A673 (cell line): ENCODE measurements around the gene SPECC1L. TPM values are rescaled to one million over a fixed set of nuclear protein-coding genes. Genes with fewer than 3 reads are reported as not detected.

ENCODE experiments used
- BruUV-seq: library from RNA; stranded (reverse); fragments of 400-500 nt; replicated peaks from 2 replicates; lab custom pipeline; 2021; lab: Mats Ljungman, UMichigan
- CTCF ChIA-PET: fragments of 300-600 bp; sonication (Branson Sonifier 250); formaldehyde crosslinking; loops from one replicate; lab custom pipeline; 2022; ENCODE audit warnings: antibody characterized with exemption; lab: Charles Lee
- POLR2A ChIA-PET: fragments of 300-600 bp; sonication (Branson Sonifier 250); formaldehyde crosslinking; loops from one replicate; lab custom pipeline; 2022; ENCODE audit warnings: antibody characterized with exemption; ENCODE audit not compliant: low non-redundant PET; lab: Charles Lee
- DNase-seq: peaks from one replicate; pipeline ENCODE4 v3.0.0-alpha.2; 2015; ENCODE audit warnings: low spot score
- H3K27ac ChIP-seq: fragments of 200-600 bp; sonication (generic); 2 replicates; pipeline ENCODE4 v1.5.1; 2016; ENCODE audit warnings: mixed run types, low read depth, mild to moderate bottlenecking, mixed read lengths, antibody characterized with exemption, low read length; ENCODE audit not compliant: poor library complexity, severe bottlenecking
- H3K27me3 ChIP-seq: fragments of 200-600 bp; sonication (generic); replicated peaks from 2 replicates; pipeline ENCODE4 v1.6.1; 2017; ENCODE audit warnings: mixed run types, low read depth, mild to moderate bottlenecking, mixed read lengths, antibody characterized with exemption, low read length; ENCODE audit not compliant: insufficient read depth, poor library complexity
- H3K36me3 ChIP-seq: fragments of 200-600 bp; sonication (generic); 2 replicates; pipeline ENCODE4 v1.6.1; 2016; ENCODE audit warnings: mixed run types, mild to moderate bottlenecking, mixed read lengths, antibody characterized with exemption, low read length; ENCODE audit not compliant: insufficient read depth, poor library complexity, severe bottlenecking
- H3K4me1 ChIP-seq: fragments of 200-600 bp; sonication (generic); 2 replicates; pipeline ENCODE4 v1.6.1; 2017; ENCODE audit warnings: mixed run types, mild to moderate bottlenecking, mixed read lengths, antibody characterized with exemption, low read length; ENCODE audit not compliant: insufficient read depth, poor library complexity, severe bottlenecking
- H3K4me3 ChIP-seq: fragments of 200-600 bp; sonication (generic); 2 replicates; pipeline ENCODE4 v1.5.1; 2016; ENCODE audit warnings: low read depth, mixed run types, mild to moderate bottlenecking, mixed read lengths, low read length; ENCODE audit not compliant: poor library complexity, severe bottlenecking
- H3K9me3 ChIP-seq: fragments of 200-600 bp; sonication (generic); 2 replicates; pipeline ENCODE4 v1.6.1; 2016; ENCODE audit warnings: mixed run types, low read depth, mild to moderate bottlenecking, mixed read lengths, antibody characterized with exemption, low read length; ENCODE audit not compliant: poor library complexity, severe bottlenecking
- EZH2 ChIP-seq: fragments of 200-600 bp; sonication (generic); IDR thresholded peaks from 2 replicates; pipeline ENCODE4 v1.6.1; 2017; ENCODE audit warnings: borderline replicate concordance, low read depth, mild to moderate bottlenecking, mixed read lengths, antibody characterized with exemption, low read length; ENCODE audit not compliant: poor library complexity, severe bottlenecking
- intact Hi-C: fragments of 100-400 bp; cut with micrococcal nuclease; formaldehyde crosslinking; loops from one replicate; pipeline ENCODE4 v1.10.0; 2022; ENCODE audit not compliant: unreplicated experiment
- total RNA-seq: library from RNA; stranded (reverse); gene quantifications from 2 replicates; pipeline ENCODE4 v1.2.3, GENCODE V29; 2021
- TF ChIP-seq, protein P1 (sequence below): fragments of 300-800, 200-600 bp; sonication (generic); conservative IDR thresholded peaks from 2 replicates; pipeline ENCODE4 v1.5.1; 2017; ENCODE audit warnings: low read depth, mild to moderate bottlenecking, antibody characterized with exemption, low read length, moderate library complexity, mixed read lengths

Gene SPECC1L
- total RNA-seq, 1 experiment from 2014 or later = 56.7 TPM

DNA sequence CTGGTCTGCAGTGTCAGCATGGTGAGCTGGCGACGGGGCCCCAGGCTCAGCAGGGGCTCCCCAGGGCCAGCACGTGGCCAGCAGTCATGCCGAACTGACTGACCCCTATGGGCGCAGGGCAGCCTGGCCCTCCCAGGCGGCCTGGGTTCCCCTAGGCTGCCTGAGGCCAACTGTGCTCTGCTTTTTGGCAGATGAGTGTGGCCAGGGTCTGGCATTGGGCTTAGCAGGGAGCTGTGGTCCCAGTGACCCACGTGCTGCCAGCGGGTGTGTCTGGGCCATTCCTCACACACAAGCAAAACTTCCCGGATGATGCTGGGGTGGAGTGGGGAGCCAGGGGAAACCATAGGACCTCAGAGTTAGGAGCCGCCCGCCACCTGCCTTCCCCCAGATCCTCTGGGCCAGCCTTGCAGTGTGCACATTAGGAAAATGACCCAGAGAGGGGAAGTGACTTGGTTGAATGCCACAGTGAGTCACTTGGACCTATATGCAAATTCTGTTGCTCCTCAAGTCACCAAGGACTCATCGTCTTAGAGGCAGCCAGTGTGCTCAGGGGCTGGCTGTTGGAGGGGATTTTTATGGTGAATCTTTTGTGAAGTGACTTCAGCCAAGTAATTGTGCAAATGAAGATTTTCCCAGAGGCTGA lies 163.3 kb downstream of the SPECC1L start:
- TF ChIP-seq, protein P1, sequence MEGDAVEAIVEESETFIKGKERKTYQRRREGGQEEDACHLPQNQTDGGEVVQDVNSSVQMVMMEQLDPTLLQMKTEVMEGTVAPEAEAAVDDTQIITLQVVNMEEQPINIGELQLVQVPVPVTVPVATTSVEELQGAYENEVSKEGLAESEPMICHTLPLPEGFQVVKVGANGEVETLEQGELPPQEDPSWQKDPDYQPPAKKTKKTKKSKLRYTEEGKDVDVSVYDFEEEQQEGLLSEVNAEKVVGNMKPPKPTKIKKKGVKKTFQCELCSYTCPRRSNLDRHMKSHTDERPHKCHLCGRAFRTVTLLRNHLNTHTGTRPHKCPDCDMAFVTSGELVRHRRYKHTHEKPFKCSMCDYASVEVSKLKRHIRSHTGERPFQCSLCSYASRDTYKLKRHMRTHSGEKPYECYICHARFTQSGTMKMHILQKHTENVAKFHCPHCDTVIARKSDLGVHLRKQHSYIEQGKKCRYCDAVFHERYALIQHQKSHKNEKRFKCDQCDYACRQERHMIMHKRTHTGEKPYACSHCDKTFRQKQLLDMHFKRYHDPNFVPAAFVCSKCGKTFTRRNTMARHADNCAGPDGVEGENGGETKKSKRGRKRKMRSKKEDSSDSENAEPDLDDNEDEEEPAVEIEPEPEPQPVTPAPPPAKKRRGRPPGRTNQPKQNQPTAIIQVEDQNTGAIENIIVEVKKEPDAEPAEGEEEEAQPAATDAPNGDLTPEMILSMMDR = no peak
- no peak for TF ChIP-seq EZH2
- intact Hi-C loops = no loop called here
- BruUV-seq = no TSS peak
- H3K4me1 ChIP-seq = peaks cover 40% of the 10 kb centered on the region
- H3K27me3 ChIP-seq = no peaks in the 10 kb centered on the region
- H3K27ac ChIP-seq = no peak overlapping the region
- DNase-seq = peak; percentile 62
- no peak overlapping the region for H3K4me3 ChIP-seq
- no peaks in the 10 kb centered on the region for H3K36me3 ChIP-seq
- ChIA-PET CTCF (no interaction called here), POLR2A (no interaction called here)
- H3K9me3 ChIP-seq = no peaks in the 10 kb centered on the region

DNA sequence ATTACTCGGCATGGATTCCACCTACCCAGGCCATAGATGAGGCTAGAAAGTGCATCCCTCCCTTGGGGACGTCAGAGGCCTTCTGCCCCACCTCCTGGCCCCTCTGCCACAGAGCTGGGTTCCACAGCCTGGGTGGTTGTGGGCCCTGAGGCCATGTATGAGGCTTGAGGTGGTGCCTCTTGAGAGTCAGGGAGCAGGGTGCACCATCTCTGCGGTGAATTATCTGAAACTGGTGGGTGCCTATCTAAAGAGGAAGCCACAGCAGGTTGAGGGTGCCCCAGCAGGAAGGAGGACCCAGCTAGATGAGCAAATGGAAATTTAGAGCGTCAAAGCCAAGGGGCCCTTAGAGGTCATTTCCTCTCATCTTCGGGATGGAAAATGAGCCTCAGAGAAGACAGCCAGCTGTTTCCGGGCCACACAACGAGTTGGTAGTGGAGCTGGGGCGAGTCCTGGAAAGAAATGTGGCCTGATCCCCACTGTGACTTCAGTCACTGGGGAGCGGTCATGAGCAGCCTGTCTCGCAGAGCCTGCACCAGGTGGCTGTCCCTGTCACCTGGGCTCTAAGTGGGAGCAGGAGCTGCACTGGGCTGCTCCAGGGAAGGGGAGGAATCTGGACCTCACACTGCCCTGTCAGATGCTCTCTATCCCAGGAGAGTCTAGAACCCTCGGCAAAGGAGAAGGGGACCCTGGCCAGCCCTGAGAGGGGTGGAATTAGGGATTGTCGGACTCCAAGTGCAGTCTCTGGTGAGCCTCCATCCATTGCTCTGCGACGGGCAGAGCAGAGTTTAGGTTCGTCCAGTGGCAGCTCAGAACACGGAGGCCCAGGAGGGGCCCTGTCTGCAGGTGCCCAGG lies 164.1 kb downstream of the SPECC1L start:
- no peak for DNase-seq
- Histone ChIP-seq H3K4me1 (peaks cover 33% of the 10 kb centered on the region), H3K27me3 (no peaks in the 10 kb centered on the region), H3K9me3 (no peaks in the 10 kb centered on the region), H3K27ac (no peak overlapping the region), H3K4me3 (no peak overlapping the region), H3K36me3 (no peaks in the 10 kb centered on the region)
- ChIA-PET CTCF (interaction anchor here (0.6 to 1.2 kb wide), 2 partner anchors 11 to 145 kb away, joined by 3 to 5 read pairs; no protein-coding TSS in a partner anchor), POLR2A (interaction anchor here (0.6 kb wide), 1 partner anchor 955 kb away, joined by 8 read pairs; no protein-coding TSS in a partner anchor)
- no TSS peak for BruUV-seq
- intact Hi-C loops = no loop called here
- TF ChIP-seq EZH2 = no peak
- TF ChIP-seq, protein P1 = no peak

DNA sequence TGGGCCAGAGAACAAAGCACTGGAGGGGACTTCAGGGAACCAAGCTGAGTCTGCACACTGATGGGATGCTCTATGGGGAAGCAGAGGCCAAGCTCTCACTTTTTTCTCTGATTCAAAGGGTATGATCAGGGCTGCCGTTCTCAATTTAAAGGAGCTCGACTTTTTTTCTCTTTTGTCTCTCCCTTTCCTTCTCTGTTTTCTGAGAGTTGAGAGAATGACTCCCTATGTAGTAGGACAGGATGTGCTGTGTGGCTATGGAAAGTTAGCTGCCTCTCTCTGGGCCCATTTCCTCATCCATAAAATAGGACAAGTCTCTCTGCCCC lies 164.7 kb downstream of the SPECC1L start:
- intact Hi-C loops = no loop called here
- DNase-seq = no peak
- Histone ChIP-seq H3K4me3 (no peak overlapping the region), H3K9me3 (no peaks in the 10 kb centered on the region), H3K27ac (no peak overlapping the region), H3K27me3 (no peaks in the 10 kb centered on the region), H3K36me3 (no peaks in the 10 kb centered on the region), H3K4me1 (peaks cover 27% of the 10 kb centered on the region)
- ChIA-PET POLR2A (interaction anchor here (0.6 kb wide), 1 partner anchor 956 kb away, joined by 8 read pairs; no protein-coding TSS in a partner anchor), CTCF (interaction anchor here (1.2 kb wide), 1 partner anchor 11 kb away, joined by 5 read pairs; no protein-coding TSS in a partner anchor)
- no TSS peak for BruUV-seq
- TF ChIP-seq, protein P1 = no peak
- TF ChIP-seq EZH2 = no peak
